ENCODE results near the gene DNAH1. TPM values are rescaled to one million over a fixed set of nuclear protein-coding genes. Genes with fewer than 3 reads are reported as not detected.

DNAH1 gene
- total RNA-seq, 1 experiment from 2014 or later = 2.4 TPM

GRCh38 chr3:52326976-52327375 lies 10.9 kb downstream of the DNAH1 start:
- Histone ChIP-seq H3K27me3 (ENCODE audit: control insufficient read depth, insufficient read depth, low read length) (no peaks in the 10 kb centered on the region), H3K36me3 (ENCODE audit: control insufficient read depth, insufficient read depth, low read length) (no peaks in the 10 kb centered on the region), H3K4me3 (ENCODE audit: low read depth in 2 of 2, low read length in 2 of 2) (no peak overlapping the region), H3K27ac (ENCODE audit: low read length) (no peak overlapping the region), H3K4me1 (ENCODE audit: control insufficient read depth, insufficient read depth, low read length) (no peaks in the 10 kb centered on the region), H3K9me3 (ENCODE audit: control insufficient read depth, insufficient read depth, low read depth, low read length) (no peaks in the 10 kb centered on the region)
- intact Hi-C loops (cut with micrococcal nuclease; ENCODE audit: unreplicated experiment) = no loop called here
- CTCF ChIA-PET = no interaction called here
- no peak for DNase-seq (ENCODE audit: low read depth, low spot score)
- TF ChIP-seq SIN3A (IDR thresholded peaks at IDR 0.05; ENCODE audit: borderline replicate concordance, insufficient read depth, low read depth, low read length) = no peak
- TF ChIP-seq TCF7L2 (IDR thresholded peaks at IDR 0.05; ENCODE audit: low read depth, low read length) = no peak
- TF ChIP-seq REST (IDR thresholded peaks at IDR 0.05; ENCODE audit: insufficient read depth in 1 of 2, low read depth in 2 of 2, low read length in 1 of 2) = no peak
- TF ChIP-seq POLR2AphosphoS5 (IDR thresholded peaks at IDR 0.05; ENCODE audit: low read depth, low read length) = no peak
- TF ChIP-seq CTCF (IDR thresholded peaks at IDR 0.05) = no peak
- no TSS peak for BruUV-seq (replicated peaks)
- in situ Hi-C loops (cut with HindIII; ENCODE audit: low pct_unique_long_range_greater_than_20kb, low sequenced_read_pairs) = no loop called here
- no peak for ATAC-seq
- POLR2A ChIA-PET = interaction anchor here (0.5 kb wide), 1 partner anchor 85 kb away, joined by 5 read pairs; no protein-coding TSS in a partner anchor

- Histone ChIP-seq H3K27ac (ENCODE audit: low read length) (no peak overlapping the region), H3K4me3 (ENCODE audit: low read depth in 2 of 2, low read length in 2 of 2) (no peak overlapping the region), H3K27me3 (ENCODE audit: control insufficient read depth, insufficient read depth, low read length) (no peaks in the 10 kb centered on the region), H3K4me1 (ENCODE audit: control insufficient read depth, insufficient read depth, low read length) (no peaks in the 10 kb centered on the region), H3K9me3 (ENCODE audit: control insufficient read depth, insufficient read depth, low read depth, low read length) (no peaks in the 10 kb centered on the region), H3K36me3 (ENCODE audit: control insufficient read depth, insufficient read depth, low read length) (no peaks in the 10 kb centered on the region)
- POLR2A ChIA-PET = no interaction called here
- TF ChIP-seq TCF7L2 (IDR thresholded peaks at IDR 0.05; ENCODE audit: low read depth, low read length) (no peak), POLR2AphosphoS5 (IDR thresholded peaks at IDR 0.05; ENCODE audit: low read depth, low read length) (no peak), REST (IDR thresholded peaks at IDR 0.05; ENCODE audit: insufficient read depth in 1 of 2, low read depth in 2 of 2, low read length in 1 of 2) (no peak), CTCF (IDR thresholded peaks at IDR 0.05) (no peak), SIN3A (IDR thresholded peaks at IDR 0.05; ENCODE audit: borderline replicate concordance, insufficient read depth, low read depth, low read length) (no peak)
- CTCF ChIA-PET = no interaction called here
- intact Hi-C loops (cut with micrococcal nuclease; ENCODE audit: unreplicated experiment) (no loop called here), in situ Hi-C loops (cut with HindIII; ENCODE audit: low pct_unique_long_range_greater_than_20kb, low sequenced_read_pairs) (no loop called here)
- no peak for DNase-seq (ENCODE audit: low read depth, low spot score)
- no TSS peak for BruUV-seq (replicated peaks)
- no peak for ATAC-seq
These were observed 11.6 kb downstream of the DNAH1 start for GRCh38 chr3:52327486-52328290.

Data from Panc1 (cell line).